Measurements from ENCODE around the gene SH3RF3.
"Not testable (repeated sequence)": the region's sequence is repeated elsewhere in the genome, so short reads cannot be mapped to it uniquely, and the experiment has no call there.

Gene SH3RF3

DNA sequence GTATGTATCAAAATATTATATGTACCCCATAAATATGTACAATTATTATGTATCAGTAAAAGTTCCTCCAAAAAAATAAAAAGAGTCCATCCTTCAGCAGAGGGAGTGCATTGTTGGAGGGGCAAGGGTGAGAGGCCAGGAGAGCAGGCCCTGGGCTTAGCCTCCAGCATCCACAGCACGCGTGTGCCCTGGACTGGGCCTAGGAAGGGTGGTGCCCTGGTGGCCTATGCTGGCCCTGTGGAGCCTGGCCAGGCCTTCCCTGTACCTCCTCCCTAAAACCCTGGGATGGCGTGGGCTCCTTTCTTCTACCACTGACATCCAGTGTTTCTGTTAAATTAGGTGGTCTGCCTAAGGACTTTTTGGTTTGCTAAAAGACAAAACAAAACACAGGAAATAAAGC lies 93.4 kb downstream of the SH3RF3 start:
- no peak for DNase-seq (ENCODE audit: low read depth)
- TF ChIP-seq, protein P1, sequence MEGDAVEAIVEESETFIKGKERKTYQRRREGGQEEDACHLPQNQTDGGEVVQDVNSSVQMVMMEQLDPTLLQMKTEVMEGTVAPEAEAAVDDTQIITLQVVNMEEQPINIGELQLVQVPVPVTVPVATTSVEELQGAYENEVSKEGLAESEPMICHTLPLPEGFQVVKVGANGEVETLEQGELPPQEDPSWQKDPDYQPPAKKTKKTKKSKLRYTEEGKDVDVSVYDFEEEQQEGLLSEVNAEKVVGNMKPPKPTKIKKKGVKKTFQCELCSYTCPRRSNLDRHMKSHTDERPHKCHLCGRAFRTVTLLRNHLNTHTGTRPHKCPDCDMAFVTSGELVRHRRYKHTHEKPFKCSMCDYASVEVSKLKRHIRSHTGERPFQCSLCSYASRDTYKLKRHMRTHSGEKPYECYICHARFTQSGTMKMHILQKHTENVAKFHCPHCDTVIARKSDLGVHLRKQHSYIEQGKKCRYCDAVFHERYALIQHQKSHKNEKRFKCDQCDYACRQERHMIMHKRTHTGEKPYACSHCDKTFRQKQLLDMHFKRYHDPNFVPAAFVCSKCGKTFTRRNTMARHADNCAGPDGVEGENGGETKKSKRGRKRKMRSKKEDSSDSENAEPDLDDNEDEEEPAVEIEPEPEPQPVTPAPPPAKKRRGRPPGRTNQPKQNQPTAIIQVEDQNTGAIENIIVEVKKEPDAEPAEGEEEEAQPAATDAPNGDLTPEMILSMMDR (IDR thresholded peaks at IDR 0.05; ENCODE audit: low read length, missing control alignments): no peak
- H3K4me3 ChIP-seq (replicated peaks; ENCODE audit: low read depth, low read length): no peak overlapping the region

DNA sequence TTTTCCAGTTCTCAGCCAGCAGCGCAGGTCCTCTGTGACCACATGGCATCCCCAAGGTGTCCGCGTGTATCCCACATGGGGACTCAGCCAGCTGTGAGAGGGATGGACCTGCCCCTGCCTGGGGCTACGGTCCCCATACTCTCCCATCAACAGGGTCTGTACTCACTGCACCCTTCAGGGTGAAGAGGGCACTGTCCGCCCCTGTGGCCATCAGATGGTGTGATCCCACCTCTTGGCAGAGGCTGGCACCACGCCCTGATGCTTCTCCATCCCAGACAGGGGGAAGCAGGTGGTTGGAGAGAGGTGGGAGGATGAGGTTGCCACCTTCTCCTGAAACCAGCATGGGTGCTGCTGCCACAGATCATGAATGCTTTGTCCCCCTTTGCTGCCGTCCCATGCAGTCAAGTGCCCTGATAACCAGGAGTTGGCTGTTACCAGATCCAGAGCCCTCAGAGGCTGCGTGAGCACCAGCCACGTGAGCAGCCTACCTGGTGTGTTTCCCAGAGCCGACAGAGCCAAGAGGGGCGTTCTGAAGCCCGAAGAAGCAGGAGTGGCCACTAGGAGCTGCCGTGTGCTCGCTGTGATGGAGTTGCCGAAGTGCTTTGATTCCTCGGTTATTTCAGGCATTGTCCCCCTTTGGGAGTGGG lies 93.9 kb downstream of the SH3RF3 start:
- DNase-seq (ENCODE audit: low read depth): no peak
- TF ChIP-seq, protein P1 (IDR thresholded peaks at IDR 0.05; ENCODE audit: low read length, missing control alignments): no peak
- H3K4me3 ChIP-seq (replicated peaks; ENCODE audit: low read depth, low read length): no peak overlapping the region

DNA sequence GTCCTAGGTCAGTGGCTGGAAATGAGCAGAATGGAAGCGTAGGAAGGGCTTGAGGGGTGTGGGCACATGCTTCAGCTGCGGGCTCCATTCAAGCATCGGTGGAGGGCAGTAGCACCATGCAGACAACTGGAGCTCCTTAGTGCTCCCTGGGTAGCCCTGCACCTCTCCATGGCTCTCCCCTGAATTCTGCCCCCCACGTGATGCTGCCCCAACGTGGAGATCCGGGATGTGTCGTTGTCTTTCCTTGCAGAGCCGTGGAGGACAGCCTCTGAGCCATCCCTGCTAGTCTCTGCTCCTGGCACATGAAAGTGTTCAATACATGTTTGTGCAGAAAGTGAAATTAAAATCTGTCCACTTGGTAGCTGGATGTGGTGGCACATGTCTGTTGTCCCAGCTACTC lies 94.5 kb downstream of the SH3RF3 start:
- TF ChIP-seq, protein P1 (IDR thresholded peaks at IDR 0.05; ENCODE audit: low read length, missing control alignments): no peak
- no peak overlapping the region for H3K4me3 ChIP-seq (replicated peaks; ENCODE audit: low read depth, low read length)
- DNase-seq (ENCODE audit: low read depth): no peak

DNA sequence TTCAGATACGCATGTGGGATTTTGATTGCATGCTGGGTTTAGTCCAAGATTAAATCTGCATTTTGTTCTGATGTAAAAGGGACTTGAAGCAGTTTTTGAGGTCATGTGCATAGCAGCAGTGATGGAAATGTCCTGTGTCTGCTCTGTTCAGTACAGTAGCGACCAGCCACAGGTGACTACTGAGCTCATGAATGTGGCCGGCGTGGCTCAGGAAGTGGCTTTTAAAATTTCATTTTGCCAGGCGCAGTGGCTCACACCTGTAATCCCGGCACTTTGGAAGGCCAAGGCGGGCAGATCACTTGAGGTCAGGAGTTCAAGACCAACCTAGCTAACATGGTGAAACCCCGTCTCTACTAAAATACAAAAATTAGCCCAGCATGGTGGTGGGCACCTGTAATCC lies 95.3 kb downstream of the SH3RF3 start:
- H3K4me3 ChIP-seq (replicated peaks; ENCODE audit: low read depth, low read length); DNase-seq (ENCODE audit: low read depth): not testable (repeated sequence)

DNA sequence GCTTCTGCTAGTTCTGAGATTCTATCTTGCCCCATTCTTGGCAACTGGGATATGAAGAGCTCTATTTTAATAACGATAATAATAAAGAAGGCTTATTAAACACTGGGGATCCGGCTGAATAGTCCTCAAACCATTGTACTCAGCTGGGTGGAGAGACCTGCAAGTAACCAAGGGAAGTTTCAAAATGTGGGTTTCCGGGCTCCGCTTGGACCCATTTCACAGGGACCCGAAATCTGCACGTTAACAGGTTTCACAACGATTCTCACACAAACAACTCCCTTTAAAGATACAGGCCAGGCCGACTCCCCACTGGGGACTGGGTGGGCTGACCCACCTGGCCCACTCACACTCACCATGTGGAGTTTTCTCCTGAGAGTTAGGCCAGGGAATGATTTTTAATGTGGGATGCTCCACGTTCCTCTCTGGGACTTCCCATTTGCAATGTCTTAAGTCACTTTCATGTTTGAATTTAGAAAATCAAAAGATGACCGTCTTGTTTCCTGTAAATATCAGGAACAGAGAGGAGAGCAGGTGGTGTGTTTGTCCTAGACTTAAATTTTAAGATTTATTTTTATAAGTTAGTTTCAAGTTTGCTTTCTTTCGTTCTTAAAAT lies 96.3 kb downstream of the SH3RF3 start:
- H3K4me3 ChIP-seq (replicated peaks; ENCODE audit: low read depth, low read length): no peak overlapping the region
- TF ChIP-seq, protein P1 (IDR thresholded peaks at IDR 0.05; ENCODE audit: low read length, missing control alignments): no peak
- DNase-seq (ENCODE audit: low read depth): no peak

DNA sequence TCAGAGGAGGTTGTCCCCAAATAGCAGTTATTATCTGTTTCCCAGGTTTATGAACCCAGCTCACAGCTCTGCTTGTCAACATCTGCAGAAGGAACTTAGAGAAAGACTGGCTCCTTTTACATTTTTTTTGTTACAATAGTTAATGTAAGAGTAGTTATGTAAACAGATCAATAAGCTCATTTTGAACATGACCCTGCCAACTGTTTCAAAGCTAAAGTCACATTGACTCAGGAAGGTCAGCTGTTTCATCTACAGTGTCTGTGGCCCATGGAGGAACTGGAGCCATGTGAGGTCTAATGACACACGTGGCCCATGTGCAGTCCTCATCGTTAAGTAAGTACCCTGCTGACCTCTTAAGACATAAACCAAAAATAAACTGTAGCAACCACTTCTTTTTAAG lies 97.1 kb downstream of the SH3RF3 start:
- no peak overlapping the region for H3K4me3 ChIP-seq (replicated peaks; ENCODE audit: low read depth, low read length)
- TF ChIP-seq, protein P1 (IDR thresholded peaks at IDR 0.05; ENCODE audit: low read length, missing control alignments): no peak
- DNase-seq (ENCODE audit: low read depth): no peak

DNA sequence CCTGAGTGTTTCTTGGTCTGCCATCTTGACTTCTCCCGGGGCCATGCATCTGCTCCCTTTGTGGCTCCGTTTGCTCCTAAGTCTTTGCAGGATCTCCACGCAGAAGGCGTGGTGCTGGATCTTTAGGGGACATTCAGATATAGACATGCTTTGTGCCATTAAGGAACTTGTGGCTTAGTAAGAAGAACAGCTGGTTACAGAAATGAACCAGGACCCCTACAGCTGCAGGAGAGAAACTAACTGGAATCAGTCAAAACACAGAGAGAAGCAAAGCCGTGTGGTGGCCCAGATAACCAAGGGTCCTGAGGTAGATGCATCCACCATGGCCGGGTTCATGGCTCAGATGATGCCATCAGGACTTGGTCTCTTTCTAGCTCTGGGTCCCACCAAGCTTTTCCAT lies 97.6 kb downstream of the SH3RF3 start:
- TF ChIP-seq, protein P1 (IDR thresholded peaks at IDR 0.05; ENCODE audit: low read length, missing control alignments): no peak
- no peak overlapping the region for H3K4me3 ChIP-seq (replicated peaks; ENCODE audit: low read depth, low read length)
- DNase-seq (ENCODE audit: low read depth): no peak
